ENCODE data around the gene BAHD1. TPM values are rescaled to one million over a fixed set of nuclear protein-coding genes. Genes with fewer than 3 reads are reported as not detected.

BAHD1 gene
- polyA plus RNA-seq, 1 of the 3 experiments (the other 2 are of a cell fraction) = 5.5 TPM

GRCh38 chr15:40468898-40469331 lies 28.2 kb downstream of the BAHD1 start:
- H4K20me1 ChIP-seq (ENCODE audit: insufficient read depth) = no peaks in the 10 kb centered on the region
- TF ChIP-seq, protein P1, sequence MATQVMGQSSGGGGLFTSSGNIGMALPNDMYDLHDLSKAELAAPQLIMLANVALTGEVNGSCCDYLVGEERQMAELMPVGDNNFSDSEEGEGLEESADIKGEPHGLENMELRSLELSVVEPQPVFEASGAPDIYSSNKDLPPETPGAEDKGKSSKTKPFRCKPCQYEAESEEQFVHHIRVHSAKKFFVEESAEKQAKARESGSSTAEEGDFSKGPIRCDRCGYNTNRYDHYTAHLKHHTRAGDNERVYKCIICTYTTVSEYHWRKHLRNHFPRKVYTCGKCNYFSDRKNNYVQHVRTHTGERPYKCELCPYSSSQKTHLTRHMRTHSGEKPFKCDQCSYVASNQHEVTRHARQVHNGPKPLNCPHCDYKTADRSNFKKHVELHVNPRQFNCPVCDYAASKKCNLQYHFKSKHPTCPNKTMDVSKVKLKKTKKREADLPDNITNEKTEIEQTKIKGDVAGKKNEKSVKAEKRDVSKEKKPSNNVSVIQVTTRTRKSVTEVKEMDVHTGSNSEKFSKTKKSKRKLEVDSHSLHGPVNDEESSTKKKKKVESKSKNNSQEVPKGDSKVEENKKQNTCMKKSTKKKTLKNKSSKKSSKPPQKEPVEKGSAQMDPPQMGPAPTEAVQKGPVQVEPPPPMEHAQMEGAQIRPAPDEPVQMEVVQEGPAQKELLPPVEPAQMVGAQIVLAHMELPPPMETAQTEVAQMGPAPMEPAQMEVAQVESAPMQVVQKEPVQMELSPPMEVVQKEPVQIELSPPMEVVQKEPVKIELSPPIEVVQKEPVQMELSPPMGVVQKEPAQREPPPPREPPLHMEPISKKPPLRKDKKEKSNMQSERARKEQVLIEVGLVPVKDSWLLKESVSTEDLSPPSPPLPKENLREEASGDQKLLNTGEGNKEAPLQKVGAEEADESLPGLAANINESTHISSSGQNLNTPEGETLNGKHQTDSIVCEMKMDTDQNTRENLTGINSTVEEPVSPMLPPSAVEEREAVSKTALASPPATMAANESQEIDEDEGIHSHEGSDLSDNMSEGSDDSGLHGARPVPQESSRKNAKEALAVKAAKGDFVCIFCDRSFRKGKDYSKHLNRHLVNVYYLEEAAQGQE (IDR thresholded peaks at IDR 0.05; ENCODE audit: low read depth, low read length) = no peak
- TF ChIP-seq, protein P2, sequence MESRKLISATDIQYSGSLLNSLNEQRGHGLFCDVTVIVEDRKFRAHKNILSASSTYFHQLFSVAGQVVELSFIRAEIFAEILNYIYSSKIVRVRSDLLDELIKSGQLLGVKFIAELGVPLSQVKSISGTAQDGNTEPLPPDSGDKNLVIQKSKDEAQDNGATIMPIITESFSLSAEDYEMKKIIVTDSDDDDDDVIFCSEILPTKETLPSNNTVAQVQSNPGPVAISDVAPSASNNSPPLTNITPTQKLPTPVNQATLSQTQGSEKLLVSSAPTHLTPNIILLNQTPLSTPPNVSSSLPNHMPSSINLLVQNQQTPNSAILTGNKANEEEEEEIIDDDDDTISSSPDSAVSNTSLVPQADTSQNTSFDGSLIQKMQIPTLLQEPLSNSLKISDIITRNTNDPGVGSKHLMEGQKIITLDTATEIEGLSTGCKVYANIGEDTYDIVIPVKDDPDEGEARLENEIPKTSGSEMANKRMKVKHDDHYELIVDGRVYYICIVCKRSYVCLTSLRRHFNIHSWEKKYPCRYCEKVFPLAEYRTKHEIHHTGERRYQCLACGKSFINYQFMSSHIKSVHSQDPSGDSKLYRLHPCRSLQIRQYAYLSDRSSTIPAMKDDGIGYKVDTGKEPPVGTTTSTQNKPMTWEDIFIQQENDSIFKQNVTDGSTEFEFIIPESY (IDR thresholded peaks at IDR 0.05; ENCODE audit: borderline replicate concordance, low read depth) = no peak
- TF ChIP-seq POLR2AphosphoS5 (IDR thresholded peaks at IDR 0.05; ENCODE audit: low read depth, low read length) (no peak), MEF2A (IDR thresholded peaks at IDR 0.05; ENCODE audit: borderline replicate concordance, low read depth) (no peak), RFX5 (IDR thresholded peaks at IDR 0.05; ENCODE audit: low read length) (no peak), RAD21 (IDR thresholded peaks at IDR 0.05; ENCODE audit: low read length) (no peak), CTCF (IDR thresholded peaks at IDR 0.05) (no peak), EZH2phosphoT487 (IDR thresholded peaks at IDR 0.05; ENCODE audit: borderline replicate concordance, low read depth) (no peak), NFIC (IDR thresholded peaks at IDR 0.05; ENCODE audit: borderline replicate concordance) (no peak), FOSL2 (IDR thresholded peaks at IDR 0.05; ENCODE audit: borderline replicate concordance, low read depth) (no peak), JUND (IDR thresholded peaks at IDR 0.05) (no peak), GATA2 (CRISPR knock-in tag; IDR thresholded peaks at IDR 0.05) (no peak), YY1 (IDR thresholded peaks at IDR 0.05; ENCODE audit: low read depth) (no peak), MXI1 (IDR thresholded peaks at IDR 0.05; ENCODE audit: low read depth, low read length) (no peak), TEAD4 (IDR thresholded peaks at IDR 0.05; ENCODE audit: borderline replicate concordance, insufficient read depth) (no peak), TAF1 (IDR thresholded peaks at IDR 0.05; ENCODE audit: borderline replicate concordance, low read depth, low read length) (no peak), FOXJ3 (CRISPR knock-in tag; IDR thresholded peaks at IDR 0.05) (no peak), RXRA (IDR thresholded peaks at IDR 0.05; ENCODE audit: borderline replicate concordance, low read depth) (no peak), USF2 (IDR thresholded peaks at IDR 0.05; ENCODE audit: borderline replicate concordance, low read depth, low read length) (no peak)
- TF ChIP-seq, protein P3, sequence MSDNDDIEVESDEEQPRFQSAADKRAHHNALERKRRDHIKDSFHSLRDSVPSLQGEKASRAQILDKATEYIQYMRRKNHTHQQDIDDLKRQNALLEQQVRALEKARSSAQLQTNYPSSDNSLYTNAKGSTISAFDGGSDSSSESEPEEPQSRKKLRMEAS (IDR thresholded peaks at IDR 0.05; ENCODE audit: low read depth) = no peak
- WGBS (ENCODE audit: low lambda C conversion rate) = 98% methylated on average over 4 of the region's 4 CpGs
- no peak overlapping the region for H3K4me2 ChIP-seq
- H3K9ac ChIP-seq = no peak overlapping the region
- H3K4me3 ChIP-seq (ENCODE audit: low read depth in 2 of 2, low read length in 1 of 2) = no peak overlapping the region
- POLR2A ChIA-PET = interaction anchor here (0.6 kb wide), 1 partner anchor 23 kb away, joined by 3 read pairs; no protein-coding TSS in a partner anchor
- H3F3A ChIP-seq (replicated peaks; ENCODE audit: insufficient read depth) = peaks cover 23% of the 10 kb centered on the region
- no peaks in the 10 kb centered on the region for H3K27me3 ChIP-seq (ENCODE audit: insufficient read depth)
- H2AFZ ChIP-seq (ENCODE audit: low read depth) = no peak overlapping the region
- H3K9me3 ChIP-seq = no peaks in the 10 kb centered on the region
- no peak for DNase-seq
- H3K27ac ChIP-seq (ENCODE audit: low read depth in 2 of 2, low read length in 1 of 2) = peak overlapping the region in 1 of 2 experiments; percentile 92; a peak in 1 of 4 replicates
- no peaks in the 10 kb centered on the region for H3K9me2 ChIP-seq
- peaks cover 15 to 27% of the 10 kb centered on the region in 2 experiments; a peak in 3 of 4 replicates for H3K4me1 ChIP-seq (ENCODE audit: control insufficient read depth in 1 of 2, insufficient read depth in 2 of 2, low read depth in 1 of 2, low read length in 1 of 2)
- CTCF ChIA-PET = interaction anchor here (1.0 to 1.7 kb wide), 5 partner anchors 12 to 124 kb away, joined by 4 to 8 read pairs (median 4); no protein-coding TSS in a partner anchor
- peaks cover 4 to 27% of the 10 kb centered on the region in 2 experiments for H3K36me3 ChIP-seq (replicated peaks in 1 of 2; ENCODE audit: control insufficient read depth in 1 of 2, insufficient read depth in 2 of 2, low read length in 1 of 2)
- peaks cover 9% of the 10 kb centered on the region; the same call in 1 of the 2 replicates for H3K79me2 ChIP-seq (ENCODE audit: insufficient read depth)
